Activated naive CD4-positive, alpha-beta T cell treated with anti-CD3 and anti-CD28 coated beads, Interleukin-2, amount 10 ng/mL, durations not matched to agents 7 days and 5 days (primary cell): ENCODE results near the gene MMP7.

Experiments used
- CTCF ChIA-PET: fragments of 350-600 bp; sonication (Branson Sonifier 250); formaldehyde crosslinking; loops from one replicate; lab custom pipeline; 2021; ENCODE audit warnings: antibody characterized with exemption; lab: Charles Lee
- DNase-seq: peaks from one replicate; pipeline ENCODE4 v3.0.0-alpha.2; 2020
- H3K27ac Mint-ChIP-seq: one replicate; pipeline ENCODE4 v1.8.0; 2021; ENCODE audit warnings: mild to moderate bottlenecking, moderate library complexity, mixed read lengths
- H3K27me3 Mint-ChIP-seq: one replicate; pipeline ENCODE4 v1.8.0; 2021; ENCODE audit warnings: mild to moderate bottlenecking, mixed read lengths
- H3K36me3 Mint-ChIP-seq: one replicate; pipeline ENCODE4 v1.8.0; 2021; ENCODE audit warnings: mixed read lengths
- H3K4me1 Mint-ChIP-seq: one replicate; pipeline ENCODE4 v1.8.0; 2021; ENCODE audit warnings: mixed read lengths
- H3K4me3 Mint-ChIP-seq: one replicate; pipeline ENCODE4 v1.8.0; 2021; ENCODE audit warnings: mild to moderate bottlenecking, moderate library complexity, mixed read lengths
- H3K9me3 Mint-ChIP-seq: one replicate; pipeline ENCODE4 v1.8.0; 2021; ENCODE audit warnings: mixed read lengths

Gene MMP7

GRCh38 chr11:102478673-102479299 is 51.8 kb downstream of the MMP7 start:
- CTCF ChIA-PET: interaction anchor here (1.2 to 3.2 kb wide), 4 partner anchors 8 to 28 kb away, joined by 3 to 11 read pairs (median 5); no protein-coding TSS in a partner anchor

GRCh38 chr11:102476812-102477211 is 53.7 kb downstream of the MMP7 start:
- peak overlapping the region; percentile 22 for H3K4me3 Mint-ChIP-seq
- H3K9me3 Mint-ChIP-seq: no peaks in the 10 kb centered on the region
- peak; percentile 58 for DNase-seq
- H3K27me3 Mint-ChIP-seq: no peaks in the 10 kb centered on the region
- peaks cover 11% of the 10 kb centered on the region for H3K36me3 Mint-ChIP-seq
- peaks cover 64% of the 10 kb centered on the region for H3K4me1 Mint-ChIP-seq
- H3K27ac Mint-ChIP-seq: peak overlapping the region; percentile 89
- CTCF ChIA-PET: interaction anchor here (1.0 to 3.2 kb wide), 8 partner anchors 10 to 158 kb away, joined by 3 to 13 read pairs (median 6); no protein-coding TSS in a partner anchor

More at GRCh38 chr11:102478673-102479299, 51.8 kb downstream of the MMP7 start:
- Mint-ChIP-seq H3K36me3 (peaks cover 11% of the 10 kb centered on the region), H3K4me1 (peaks cover 44% of the 10 kb centered on the region), H3K4me3 (no peak overlapping the region), H3K9me3 (no peaks in the 10 kb centered on the region), H3K27ac (no peak overlapping the region), H3K27me3 (no peaks in the 10 kb centered on the region)
- DNase-seq: no peak

- DNase-seq: no peak
- Mint-ChIP-seq H3K27me3 (no peaks in the 10 kb centered on the region), H3K4me3 (no peak overlapping the region), H3K9me3 (no peaks in the 10 kb centered on the region), H3K27ac (peak overlapping the region; percentile 89), H3K36me3 (peaks cover 11% of the 10 kb centered on the region), H3K4me1 (peaks cover 71% of the 10 kb centered on the region)
- CTCF ChIA-PET: interaction anchor here (0.9 to 3.2 kb wide), 10 partner anchors 10 to 158 kb away, joined by 3 to 13 read pairs (median 4); no protein-coding TSS in a partner anchor
These were observed 54.5 kb downstream of the MMP7 start for GRCh38 chr11:102476069-102476468.

- Mint-ChIP-seq H3K27ac (no peak overlapping the region), H3K4me1 (peaks cover 91% of the 10 kb centered on the region), H3K27me3 (no peaks in the 10 kb centered on the region), H3K9me3 (no peaks in the 10 kb centered on the region), H3K36me3 (peaks cover 11% of the 10 kb centered on the region), H3K4me3 (no peak overlapping the region)
- CTCF ChIA-PET: interaction anchor here (1.0 kb wide), 1 partner anchor 7 kb away, joined by 3 read pairs; no protein-coding TSS in a partner anchor
- no peak for DNase-seq
These were observed 57.0 kb downstream of the MMP7 start for GRCh38 chr11:102473543-102473942.

GRCh38 chr11:102472127-102472526 is 58.4 kb downstream of the MMP7 start:
- Mint-ChIP-seq H3K27me3 (no peaks in the 10 kb centered on the region), H3K27ac (no peak overlapping the region), H3K4me1 (peaks cover 91% of the 10 kb centered on the region), H3K9me3 (no peaks in the 10 kb centered on the region), H3K4me3 (no peak overlapping the region), H3K36me3 (peaks cover 11% of the 10 kb centered on the region)
- DNase-seq: no peak
- CTCF ChIA-PET: interaction anchor here (0.6 kb wide), 1 partner anchor 10 kb away, joined by 4 read pairs; no protein-coding TSS in a partner anchor

GRCh38 chr11:102471474-102471873 is 59.1 kb downstream of the MMP7 start:
- H3K36me3 Mint-ChIP-seq: peaks cover 9% of the 10 kb centered on the region
- no peaks in the 10 kb centered on the region for H3K27me3 Mint-ChIP-seq
- no peak for DNase-seq
- H3K27ac Mint-ChIP-seq: no peak overlapping the region
- no peaks in the 10 kb centered on the region for H3K9me3 Mint-ChIP-seq
- CTCF ChIA-PET: no interaction called here
- H3K4me1 Mint-ChIP-seq: peaks cover 91% of the 10 kb centered on the region
- H3K4me3 Mint-ChIP-seq: no peak overlapping the region
